Endometrial microvascular endothelial cells (primary cell): Measurements from ENCODE around the gene SRSF2. TPM values are rescaled to one million over a fixed set of nuclear protein-coding genes. Genes with fewer than 3 reads are reported as not detected.
"Not testable (repeated sequence)": the region's sequence is repeated elsewhere in the genome, so short reads cannot be mapped to it uniquely, and the experiment has no call there.

Experiments
- in situ Hi-C: cut with HindIII; loops from 2 replicates; pipeline ENCODE4 v1.10.0; 2017; ENCODE audit warnings: low sequenced_read_pairs, low pct_unique_long_range_greater_than_20kb; ENCODE audit errors: inconsistent ontology term
- total RNA-seq: library from RNA; depleted of rRNA; stranded (reverse); fragments of >200 nt; gene quantifications from one replicate; pipeline ENCODE4 v1.2.3, GENCODE V29; 2015; ENCODE audit errors: inconsistent ontology term

The SRSF2 gene
- 387 TPM for total RNA-seq

- in situ Hi-C loops, result no loop called here
Observed at GRCh38 chr17:76737082-76737675, at the start of gene SRSF2. Gene SRSF2, minus strand, starts transcription at chr17:76737331. Its CDS starts 171 bp downstream, at chr17:76737160.

- in situ Hi-C loops, result no loop called here
Observed at GRCh38 chr17:76784926-76785325, 47.8 kb upstream of the SRSF2 start.

GRCh38 chr17:76783146-76783545 lies 46.0 kb upstream of the SRSF2 start:
- in situ Hi-C loops, result no loop called here

GRCh38 chr17:76781056-76781982 lies 44.2 kb upstream of the SRSF2 start:
- in situ Hi-C loops, result no loop called here

GRCh38 chr17:76775021-76775600 lies 38.0 kb upstream of the SRSF2 start:
- in situ Hi-C loops, result no loop called here

GRCh38 chr17:76772842-76773525 lies 35.9 kb upstream of the SRSF2 start:
- in situ Hi-C loops, result no loop called here

- in situ Hi-C loops, result no loop called here
Observed at GRCh38 chr17:76758570-76758969, 21.4 kb upstream of the SRSF2 start.

- in situ Hi-C loops, result no loop called here
Observed at GRCh38 chr17:76757256-76757655, 20.1 kb upstream of the SRSF2 start.

- in situ Hi-C loops, result no loop called here
Observed at GRCh38 chr17:76755285-76755684, 18.2 kb upstream of the SRSF2 start.

GRCh38 chr17:76753061-76753961 lies 16.2 kb upstream of the SRSF2 start:
- in situ Hi-C loops, result no loop called here

GRCh38 chr17:76752006-76752405 lies 14.9 kb upstream of the SRSF2 start:
- in situ Hi-C loops, result no loop called here

- in situ Hi-C loops, result no loop called here
Observed at GRCh38 chr17:76751416-76751993, 14.4 kb upstream of the SRSF2 start.

- in situ Hi-C loops, result no loop called here
Observed at GRCh38 chr17:76748657-76749056, 11.5 kb upstream of the SRSF2 start.

GRCh38 chr17:76747716-76748363 lies 10.7 kb upstream of the SRSF2 start:
- in situ Hi-C loops, result no loop called here

- in situ Hi-C loops, result not testable (repeated sequence)
Observed at GRCh38 chr17:76745785-76746184, 8.7 kb upstream of the SRSF2 start.

- in situ Hi-C loops, result no loop called here
Observed at GRCh38 chr17:76744747-76745146, 7.6 kb upstream of the SRSF2 start.

GRCh38 chr17:76742958-76743357 lies 5.8 kb upstream of the SRSF2 start:
- in situ Hi-C loops, result no loop called here
